A549 treated with DMSO at 1 μM for 4 hours (cell line): Measurements from ENCODE around the gene ROBO3. TPM values are rescaled to one million over a fixed set of nuclear protein-coding genes. Genes with fewer than 3 reads are reported as not detected.

Experiments
- total RNA-seq: library from RNA; stranded (reverse); fragments of 200-300 nt; extraction: Qiagen RNA extraction; gene quantifications from 5 replicates; pipeline ENCODE4 v1.2.3, GENCODE V29; 2022; ENCODE audit warnings: low read depth

The ROBO3 gene, protein sequence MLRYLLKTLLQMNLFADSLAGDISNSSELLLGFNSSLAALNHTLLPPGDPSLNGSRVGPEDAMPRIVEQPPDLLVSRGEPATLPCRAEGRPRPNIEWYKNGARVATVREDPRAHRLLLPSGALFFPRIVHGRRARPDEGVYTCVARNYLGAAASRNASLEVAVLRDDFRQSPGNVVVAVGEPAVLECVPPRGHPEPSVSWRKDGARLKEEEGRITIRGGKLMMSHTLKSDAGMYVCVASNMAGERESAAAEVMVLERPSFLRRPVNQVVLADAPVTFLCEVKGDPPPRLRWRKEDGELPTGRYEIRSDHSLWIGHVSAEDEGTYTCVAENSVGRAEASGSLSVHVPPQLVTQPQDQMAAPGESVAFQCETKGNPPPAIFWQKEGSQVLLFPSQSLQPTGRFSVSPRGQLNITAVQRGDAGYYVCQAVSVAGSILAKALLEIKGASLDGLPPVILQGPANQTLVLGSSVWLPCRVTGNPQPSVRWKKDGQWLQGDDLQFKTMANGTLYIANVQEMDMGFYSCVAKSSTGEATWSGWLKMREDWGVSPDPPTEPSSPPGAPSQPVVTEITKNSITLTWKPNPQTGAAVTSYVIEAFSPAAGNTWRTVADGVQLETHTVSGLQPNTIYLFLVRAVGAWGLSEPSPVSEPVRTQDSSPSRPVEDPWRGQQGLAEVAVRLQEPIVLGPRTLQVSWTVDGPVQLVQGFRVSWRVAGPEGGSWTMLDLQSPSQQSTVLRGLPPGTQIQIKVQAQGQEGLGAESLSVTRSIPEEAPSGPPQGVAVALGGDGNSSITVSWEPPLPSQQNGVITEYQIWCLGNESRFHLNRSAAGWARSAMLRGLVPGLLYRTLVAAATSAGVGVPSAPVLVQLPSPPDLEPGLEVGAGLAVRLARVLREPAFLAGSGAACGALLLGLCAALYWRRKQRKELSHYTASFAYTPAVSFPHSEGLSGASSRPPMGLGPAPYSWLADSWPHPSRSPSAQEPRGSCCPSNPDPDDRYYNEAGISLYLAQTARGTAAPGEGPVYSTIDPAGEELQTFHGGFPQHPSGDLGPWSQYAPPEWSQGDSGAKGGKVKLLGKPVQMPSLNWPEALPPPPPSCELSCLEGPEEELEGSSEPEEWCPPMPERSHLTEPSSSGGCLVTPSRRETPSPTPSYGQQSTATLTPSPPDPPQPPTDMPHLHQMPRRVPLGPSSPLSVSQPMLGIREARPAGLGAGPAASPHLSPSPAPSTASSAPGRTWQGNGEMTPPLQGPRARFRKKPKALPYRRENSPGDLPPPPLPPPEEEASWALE (N-terminal part only)
- 1.8 to 3.6 TPM (median 2.7 TPM) in 5 replicates for total RNA-seq

DNA sequence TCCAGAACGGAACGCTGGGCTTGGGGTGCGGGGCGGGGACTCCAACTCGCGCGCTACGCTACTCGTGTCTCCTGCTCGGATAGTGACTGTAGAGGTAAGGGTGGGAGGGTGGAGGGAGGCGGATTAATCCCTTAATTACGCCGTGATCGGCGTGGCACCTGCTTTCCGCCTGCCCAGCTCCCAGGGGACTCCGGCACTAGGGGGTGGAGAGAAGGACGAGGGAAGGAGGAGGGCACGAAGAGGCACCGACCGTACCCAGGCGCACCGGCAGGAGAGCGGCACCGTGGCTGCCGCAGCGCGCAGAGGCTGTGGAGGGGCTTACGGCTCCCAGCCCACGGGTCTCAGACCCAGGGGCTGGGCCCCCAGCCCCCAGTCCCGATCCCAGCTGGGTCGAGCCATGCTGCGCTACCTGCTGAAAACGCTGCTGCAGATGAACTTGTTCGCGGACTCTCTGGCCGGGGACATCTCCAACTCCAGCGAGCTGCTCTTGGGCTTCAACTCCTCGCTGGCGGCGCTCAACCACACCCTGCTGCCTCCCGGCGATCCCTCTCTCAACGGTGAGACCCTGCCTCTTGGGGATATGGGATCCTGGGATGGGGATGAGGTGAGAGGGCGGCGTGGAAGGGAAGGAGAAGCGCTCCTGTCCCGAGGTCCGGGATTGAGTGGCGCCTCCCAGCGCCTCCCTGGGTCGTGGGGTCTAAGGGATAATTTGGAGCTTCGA lies at the start of gene ROBO3:
Gene ROBO3, plus strand, starts transcription at position 252 of the 721 bp plus-strand sequence. Its CDS starts 146 bp downstream, at position 398.

DNA sequence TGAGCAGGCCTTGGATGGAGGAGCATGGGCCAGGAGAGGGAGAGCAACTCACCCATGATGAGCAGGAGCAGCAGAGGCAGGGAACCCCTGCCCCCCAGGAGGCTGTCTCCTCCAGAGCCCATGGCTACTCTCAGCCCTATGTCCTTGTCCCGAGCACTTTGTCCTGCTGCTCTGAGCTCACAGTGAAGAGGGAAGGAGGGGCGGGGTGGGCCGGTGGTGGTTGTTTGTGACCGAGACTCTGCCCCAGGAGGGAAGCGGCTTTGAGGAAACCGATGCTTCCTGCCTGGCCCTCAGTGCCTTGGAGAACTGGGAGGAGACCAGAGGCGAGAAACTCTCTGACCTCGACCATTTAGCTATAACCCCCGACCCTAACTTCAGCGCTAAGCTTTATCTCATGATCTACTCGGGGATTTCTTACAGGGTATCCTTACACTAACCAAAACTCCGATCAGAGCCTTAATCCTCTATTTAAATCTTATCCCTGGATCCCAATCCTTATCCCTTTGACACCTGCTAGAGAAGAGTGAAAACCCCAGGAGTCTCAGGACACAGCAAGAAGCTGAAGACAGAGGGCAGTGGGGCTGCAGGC lies 32.5 kb downstream of the ROBO3 start, which contains the start of gene ROBO4:
Gene ROBO4, minus strand, starts transcription at position 192 of the 589 bp plus-strand sequence. Its CDS starts 70 bp downstream, at position 122.

DNA sequence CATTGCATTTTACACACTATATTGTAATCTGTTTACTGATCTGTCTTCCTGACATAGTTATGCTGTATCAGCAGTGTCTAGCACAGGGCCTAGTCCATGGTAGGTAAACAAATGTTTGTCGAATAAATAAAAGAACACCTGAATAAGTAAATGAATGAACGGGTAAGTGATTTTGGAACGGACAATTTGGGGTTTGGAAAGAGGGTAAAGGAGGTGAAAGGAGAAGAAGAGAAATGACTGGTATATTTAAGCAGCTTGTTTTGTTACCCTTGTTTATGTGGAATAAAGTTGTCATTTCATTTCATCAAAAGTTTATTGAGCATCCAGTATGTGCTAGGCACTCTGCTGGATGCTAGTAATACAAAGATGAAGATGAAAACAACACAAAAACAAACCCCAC lies 53.7 kb downstream of the ROBO3 start, which contains the start of gene HEPN1:
Gene HEPN1, plus strand, starts transcription at position 301 of the 400 bp plus-strand sequence.

Other genes with a start within 250 kb of the ROBO3 start
- gene TBRG1, start 242.6 kb upstream of the ROBO3 start, total RNA-seq = 16.7 to 19.5 TPM (median 18.8 TPM) in 5 replicates
- 13.0 to 17.1 TPM (median 14.1 TPM) in 5 replicates for gene SIAE, start 191.7 kb upstream of the ROBO3 start, total RNA-seq
- 17.6 to 24.9 TPM (median 19.6 TPM) in 5 replicates for gene SPA17, start 191.5 kb upstream of the ROBO3 start, total RNA-seq
- 5.5 to 11.1 TPM (median 9.1 TPM) in 5 replicates for gene NRGN, start 125.5 kb upstream of the ROBO3 start, total RNA-seq
- 0.08 TPM in 1 of 5 replicates, not detected in the others for gene VSIG2, start 113.2 kb upstream of the ROBO3 start, total RNA-seq
- gene ESAM, start 103.1 kb upstream of the ROBO3 start, total RNA-seq = 9.0 to 12.4 TPM (median 10.5 TPM) in 5 replicates
- gene MSANTD2, start 65.0 kb upstream of the ROBO3 start, total RNA-seq = 4.5 to 5.8 TPM (median 5.4 TPM) in 5 replicates
- 0.02 to 0.07 TPM in 2 of 5 replicates, not detected in the others for gene ROBO4, start 32.4 kb downstream of the ROBO3 start, total RNA-seq
- gene HEPN1, start 53.8 kb downstream of the ROBO3 start, total RNA-seq = not detected in 5 replicates
- not detected in 5 replicates for gene HEPACAM, start 70.6 kb downstream of the ROBO3 start, total RNA-seq
- gene CCDC15, start 88.8 kb downstream of the ROBO3 start, total RNA-seq = 0.52 to 0.74 TPM (median 0.62 TPM) in 5 replicates
- gene SLC37A2, start 197.9 kb downstream of the ROBO3 start, total RNA-seq = 0.08 to 0.10 TPM (median 0.09 TPM) in 4 of 5 replicates, not detected in the other
- gene TMEM218, start 246.2 kb downstream of the ROBO3 start, total RNA-seq = 20.4 to 25.5 TPM (median 25.1 TPM) in 5 replicates